ENCODE data around the gene ARRB1.

DNA sequence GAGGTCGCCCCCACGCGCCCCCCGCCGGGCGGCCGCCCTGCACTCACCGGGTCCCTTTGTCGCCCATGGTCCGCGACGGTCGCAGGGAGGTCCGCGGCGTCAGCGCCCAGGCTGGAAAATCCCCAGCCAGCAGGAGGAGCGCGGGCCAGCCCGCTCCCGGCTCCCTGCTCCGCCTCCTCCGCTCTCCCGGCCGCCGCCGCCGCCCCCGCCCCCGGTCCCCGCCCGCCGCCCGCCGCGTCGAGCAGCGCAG, at the start of gene ARRB1:
- TF ChIP-seq, protein P1, sequence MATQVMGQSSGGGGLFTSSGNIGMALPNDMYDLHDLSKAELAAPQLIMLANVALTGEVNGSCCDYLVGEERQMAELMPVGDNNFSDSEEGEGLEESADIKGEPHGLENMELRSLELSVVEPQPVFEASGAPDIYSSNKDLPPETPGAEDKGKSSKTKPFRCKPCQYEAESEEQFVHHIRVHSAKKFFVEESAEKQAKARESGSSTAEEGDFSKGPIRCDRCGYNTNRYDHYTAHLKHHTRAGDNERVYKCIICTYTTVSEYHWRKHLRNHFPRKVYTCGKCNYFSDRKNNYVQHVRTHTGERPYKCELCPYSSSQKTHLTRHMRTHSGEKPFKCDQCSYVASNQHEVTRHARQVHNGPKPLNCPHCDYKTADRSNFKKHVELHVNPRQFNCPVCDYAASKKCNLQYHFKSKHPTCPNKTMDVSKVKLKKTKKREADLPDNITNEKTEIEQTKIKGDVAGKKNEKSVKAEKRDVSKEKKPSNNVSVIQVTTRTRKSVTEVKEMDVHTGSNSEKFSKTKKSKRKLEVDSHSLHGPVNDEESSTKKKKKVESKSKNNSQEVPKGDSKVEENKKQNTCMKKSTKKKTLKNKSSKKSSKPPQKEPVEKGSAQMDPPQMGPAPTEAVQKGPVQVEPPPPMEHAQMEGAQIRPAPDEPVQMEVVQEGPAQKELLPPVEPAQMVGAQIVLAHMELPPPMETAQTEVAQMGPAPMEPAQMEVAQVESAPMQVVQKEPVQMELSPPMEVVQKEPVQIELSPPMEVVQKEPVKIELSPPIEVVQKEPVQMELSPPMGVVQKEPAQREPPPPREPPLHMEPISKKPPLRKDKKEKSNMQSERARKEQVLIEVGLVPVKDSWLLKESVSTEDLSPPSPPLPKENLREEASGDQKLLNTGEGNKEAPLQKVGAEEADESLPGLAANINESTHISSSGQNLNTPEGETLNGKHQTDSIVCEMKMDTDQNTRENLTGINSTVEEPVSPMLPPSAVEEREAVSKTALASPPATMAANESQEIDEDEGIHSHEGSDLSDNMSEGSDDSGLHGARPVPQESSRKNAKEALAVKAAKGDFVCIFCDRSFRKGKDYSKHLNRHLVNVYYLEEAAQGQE (IDR thresholded peaks at IDR 0.05; ENCODE audit: insufficient read depth in 1 of 2, low read depth in 2 of 2, low read length in 2 of 2) = no peak
- no peak for TF ChIP-seq POLR2AphosphoS5 (IDR thresholded peaks at IDR 0.05; ENCODE audit: low read depth, low read length)
- TF ChIP-seq TAF1 (IDR thresholded peaks at IDR 0.05; ENCODE audit: borderline replicate concordance, insufficient read depth, low read length) = no peak
- no peak for TF ChIP-seq SIN3A (IDR thresholded peaks at IDR 0.05; ENCODE audit: borderline replicate concordance, insufficient read depth, low read length)
